Nephron (organoid): ENCODE data around the gene PEX5L.

ENCODE experiments used
- H3K27ac Mint-ChIP-seq, 3 experiments: 2 replicates each; pipeline ENCODE4 v1.8.0; 2020; ENCODE audit warnings: mixed read lengths in 3 of 3, mild to moderate bottlenecking in 2 of 3, moderate library complexity in 1 of 3
- H3K27me3 Mint-ChIP-seq: 2 replicates; pipeline ENCODE4 v1.8.0; 2021; ENCODE audit warnings: low read depth, mild to moderate bottlenecking, moderate library complexity, mixed read lengths
- H3K36me3 Mint-ChIP-seq: 2 replicates; pipeline ENCODE4 v1.8.0; 2020; ENCODE audit warnings: low read depth, mixed read lengths
- H3K4me1 Mint-ChIP-seq: 2 replicates; pipeline ENCODE4 v1.8.0; 2020; ENCODE audit warnings: mixed read lengths
- H3K4me3 Mint-ChIP-seq, 3 experiments: 2 replicates each; pipeline ENCODE4 v1.8.0; 2020; ENCODE audit warnings: mild to moderate bottlenecking in 3 of 3, mixed read lengths in 3 of 3, moderate library complexity in 2 of 3
- H3K9me3 Mint-ChIP-seq: 2 replicates; pipeline ENCODE4 v1.8.0; 2020; ENCODE audit warnings: mixed read lengths
- CTCF ChIP-seq, 3 experiments: fragments of 200-600 bp; sonication (generic); IDR thresholded peaks; one replicate each; pipeline ENCODE4 v1.5.0; 2021; ENCODE audit warnings: antibody characterized with exemption in 3 of 3; ENCODE audit not compliant: unreplicated experiment in 3 of 3

The PEX5L gene

DNA sequence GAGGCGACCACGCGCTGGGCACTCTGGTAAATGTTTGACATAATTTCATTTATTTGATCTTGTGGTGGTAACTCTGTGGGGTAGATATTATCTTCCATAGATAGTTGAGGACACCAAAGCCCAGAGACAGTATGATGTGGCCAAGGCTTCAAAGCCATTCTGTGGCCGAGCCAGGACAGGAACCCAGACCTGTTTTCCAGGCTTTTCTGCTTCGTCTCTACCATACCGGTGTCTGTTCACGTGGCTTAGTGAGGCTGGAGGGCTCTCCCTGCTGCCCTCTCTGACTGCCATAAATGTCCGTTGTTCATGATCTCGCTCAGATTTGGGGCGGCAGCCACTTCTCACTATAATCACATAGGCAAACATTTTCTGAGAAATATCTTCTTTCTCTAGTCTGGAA is 134.7 kb downstream of the PEX5L start:
- H3K4me3 Mint-ChIP-seq, result no peak overlapping the region

GRCh38 chr3:179898024-179898423 is 138.7 kb downstream of the PEX5L start:
- H3K27ac Mint-ChIP-seq, result no peak overlapping the region
- H3K4me1 Mint-ChIP-seq, result peaks cover 8% of the 10 kb centered on the region
- TF ChIP-seq CTCF (IDR thresholded peaks at IDR 0.05; ENCODE audit: unreplicated experiment in 3 of 3), result no peak
- H3K9me3 Mint-ChIP-seq, result no peaks in the 10 kb centered on the region
- H3K4me3 Mint-ChIP-seq, result no peak overlapping the region
- no peaks in the 10 kb centered on the region for H3K27me3 Mint-ChIP-seq
- no peaks in the 10 kb centered on the region for H3K36me3 Mint-ChIP-seq

More for the DNA sequence above, 134.7 kb downstream of the PEX5L start:
- TF ChIP-seq CTCF (IDR thresholded peaks at IDR 0.05; ENCODE audit: unreplicated experiment in 3 of 3), result no peak
- H3K27ac Mint-ChIP-seq, result no peak overlapping the region
- no peaks in the 10 kb centered on the region for H3K4me1 Mint-ChIP-seq
- H3K36me3 Mint-ChIP-seq, result no peaks in the 10 kb centered on the region
- no peaks in the 10 kb centered on the region for H3K9me3 Mint-ChIP-seq
- no peaks in the 10 kb centered on the region for H3K27me3 Mint-ChIP-seq

GRCh38 chr3:179897231-179897630 is 139.5 kb downstream of the PEX5L start:
- H3K9me3 Mint-ChIP-seq, result no peaks in the 10 kb centered on the region
- H3K36me3 Mint-ChIP-seq, result no peaks in the 10 kb centered on the region
- TF ChIP-seq CTCF (IDR thresholded peaks at IDR 0.05; ENCODE audit: unreplicated experiment in 3 of 3), result no peak
- peaks cover 8% of the 10 kb centered on the region for H3K4me1 Mint-ChIP-seq
- H3K4me3 Mint-ChIP-seq, result no peak overlapping the region
- H3K27ac Mint-ChIP-seq, result no peak overlapping the region
- H3K27me3 Mint-ChIP-seq, result no peaks in the 10 kb centered on the region

DNA sequence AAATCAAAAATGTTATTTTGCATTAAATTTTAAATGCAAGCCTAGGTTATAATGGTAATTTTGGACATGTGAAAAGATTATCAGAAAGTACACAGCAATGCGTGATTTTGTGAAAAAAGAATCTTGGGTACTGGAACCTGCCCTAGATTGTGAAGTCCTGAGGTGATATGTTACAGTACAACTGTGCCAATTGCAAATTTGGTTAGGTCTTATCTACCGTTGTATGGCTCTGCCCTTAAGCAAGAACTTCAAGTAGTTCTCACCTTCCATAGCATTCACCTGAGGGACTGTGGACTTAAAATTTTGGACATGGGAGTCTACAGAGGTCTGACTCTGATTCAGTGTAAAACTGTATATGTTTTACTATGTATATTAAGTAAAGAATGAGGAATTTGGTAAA is 140.2 kb downstream of the PEX5L start:
- H3K36me3 Mint-ChIP-seq, result no peaks in the 10 kb centered on the region
- H3K27me3 Mint-ChIP-seq, result no peaks in the 10 kb centered on the region

DNA sequence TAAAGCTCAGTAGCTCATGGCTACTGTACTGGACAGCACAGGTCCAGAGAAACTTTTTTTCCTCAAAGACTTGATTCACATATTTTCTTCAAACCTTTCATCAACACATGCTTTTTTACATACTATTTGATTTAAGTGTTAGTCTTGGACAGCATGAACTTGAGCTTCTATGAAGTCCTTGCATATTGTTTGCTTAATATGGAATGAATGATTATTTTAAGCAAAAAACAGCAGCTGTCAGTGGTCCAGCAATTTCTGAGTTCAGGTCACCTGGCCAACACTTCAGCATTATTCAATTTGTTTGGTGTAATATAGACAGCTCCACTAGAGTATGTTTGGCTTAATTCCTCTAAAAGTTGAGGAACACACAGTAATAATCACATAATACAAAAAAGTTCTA is 141.4 kb downstream of the PEX5L start:
- Mint-ChIP-seq H3K4me3 (no peak overlapping the region), H3K27me3 (no peaks in the 10 kb centered on the region), H3K36me3 (no peaks in the 10 kb centered on the region), H3K27ac (no peak overlapping the region), H3K9me3 (no peaks in the 10 kb centered on the region), H3K4me1 (peaks cover 8% of the 10 kb centered on the region)
- TF ChIP-seq CTCF (IDR thresholded peaks at IDR 0.05; ENCODE audit: unreplicated experiment in 3 of 3), result no peak

More for the DNA sequence above, 140.2 kb downstream of the PEX5L start:
- no peak overlapping the region for H3K4me3 Mint-ChIP-seq
- no peak for TF ChIP-seq CTCF (IDR thresholded peaks at IDR 0.05; ENCODE audit: unreplicated experiment in 3 of 3)
- no peaks in the 10 kb centered on the region for H3K9me3 Mint-ChIP-seq
- H3K4me1 Mint-ChIP-seq, result peaks cover 8% of the 10 kb centered on the region
- H3K27ac Mint-ChIP-seq, result no peak overlapping the region

DNA sequence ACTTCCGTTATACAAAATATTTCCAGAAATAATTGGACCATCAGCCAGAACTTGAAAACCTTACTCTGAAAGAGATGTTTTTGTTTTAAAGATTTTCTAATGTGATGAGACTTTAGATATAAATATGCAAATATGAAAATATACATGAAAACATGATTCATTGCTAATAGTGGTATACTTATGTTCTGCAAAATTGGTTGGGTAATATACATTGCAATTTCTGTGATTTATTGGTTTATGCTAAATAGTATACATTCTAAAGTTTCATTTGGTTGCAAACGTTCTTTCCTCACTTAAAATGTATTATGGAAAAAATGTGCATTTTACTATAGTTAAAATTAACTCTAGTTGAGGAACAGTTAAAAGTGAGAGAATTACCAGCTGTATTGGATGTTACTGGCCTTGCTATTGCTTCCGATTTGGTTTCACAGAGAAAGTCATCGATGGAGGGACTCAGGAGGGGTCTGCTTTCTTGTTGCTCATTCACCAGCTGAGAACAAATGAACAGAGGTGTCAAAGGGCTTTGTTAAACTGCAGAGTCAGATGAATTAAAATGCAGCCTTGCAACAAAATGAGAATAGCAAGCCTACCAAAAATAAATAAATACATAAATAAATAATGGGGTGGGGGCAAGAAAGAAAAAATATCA is 149.3 kb downstream of the PEX5L start:
- TF ChIP-seq CTCF (IDR thresholded peaks at IDR 0.05; ENCODE audit: unreplicated experiment in 3 of 3), result no peak
- no peaks in the 10 kb centered on the region for H3K9me3 Mint-ChIP-seq
- no peak overlapping the region for H3K4me3 Mint-ChIP-seq
- H3K36me3 Mint-ChIP-seq, result no peaks in the 10 kb centered on the region
- no peaks in the 10 kb centered on the region for H3K27me3 Mint-ChIP-seq
- H3K27ac Mint-ChIP-seq, result no peak overlapping the region
- H3K4me1 Mint-ChIP-seq, result peaks cover under 1% of the 10 kb centered on the region
